Midbrain (tissue), 1 donor: Measurements from ENCODE around the gene SV2C.
"Not testable (repeated sequence)": the region's sequence is repeated elsewhere in the genome, so short reads cannot be mapped to it uniquely, and the experiment has no call there.

Source experiments
- DNase-seq: peaks from one replicate; lab custom pipeline; 2025; lab: John Stamatoyannopoulos, UW

SV2C gene, protein sequence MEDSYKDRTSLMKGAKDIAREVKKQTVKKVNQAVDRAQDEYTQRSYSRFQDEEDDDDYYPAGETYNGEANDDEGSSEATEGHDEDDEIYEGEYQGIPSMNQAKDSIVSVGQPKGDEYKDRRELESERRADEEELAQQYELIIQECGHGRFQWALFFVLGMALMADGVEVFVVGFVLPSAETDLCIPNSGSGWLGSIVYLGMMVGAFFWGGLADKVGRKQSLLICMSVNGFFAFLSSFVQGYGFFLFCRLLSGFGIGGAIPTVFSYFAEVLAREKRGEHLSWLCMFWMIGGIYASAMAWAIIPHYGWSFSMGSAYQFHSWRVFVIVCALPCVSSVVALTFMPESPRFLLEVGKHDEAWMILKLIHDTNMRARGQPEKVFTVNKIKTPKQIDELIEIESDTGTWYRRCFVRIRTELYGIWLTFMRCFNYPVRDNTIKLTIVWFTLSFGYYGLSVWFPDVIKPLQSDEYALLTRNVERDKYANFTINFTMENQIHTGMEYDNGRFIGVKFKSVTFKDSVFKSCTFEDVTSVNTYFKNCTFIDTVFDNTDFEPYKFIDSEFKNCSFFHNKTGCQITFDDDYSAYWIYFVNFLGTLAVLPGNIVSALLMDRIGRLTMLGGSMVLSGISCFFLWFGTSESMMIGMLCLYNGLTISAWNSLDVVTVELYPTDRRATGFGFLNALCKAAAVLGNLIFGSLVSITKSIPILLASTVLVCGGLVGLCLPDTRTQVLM

DNA sequence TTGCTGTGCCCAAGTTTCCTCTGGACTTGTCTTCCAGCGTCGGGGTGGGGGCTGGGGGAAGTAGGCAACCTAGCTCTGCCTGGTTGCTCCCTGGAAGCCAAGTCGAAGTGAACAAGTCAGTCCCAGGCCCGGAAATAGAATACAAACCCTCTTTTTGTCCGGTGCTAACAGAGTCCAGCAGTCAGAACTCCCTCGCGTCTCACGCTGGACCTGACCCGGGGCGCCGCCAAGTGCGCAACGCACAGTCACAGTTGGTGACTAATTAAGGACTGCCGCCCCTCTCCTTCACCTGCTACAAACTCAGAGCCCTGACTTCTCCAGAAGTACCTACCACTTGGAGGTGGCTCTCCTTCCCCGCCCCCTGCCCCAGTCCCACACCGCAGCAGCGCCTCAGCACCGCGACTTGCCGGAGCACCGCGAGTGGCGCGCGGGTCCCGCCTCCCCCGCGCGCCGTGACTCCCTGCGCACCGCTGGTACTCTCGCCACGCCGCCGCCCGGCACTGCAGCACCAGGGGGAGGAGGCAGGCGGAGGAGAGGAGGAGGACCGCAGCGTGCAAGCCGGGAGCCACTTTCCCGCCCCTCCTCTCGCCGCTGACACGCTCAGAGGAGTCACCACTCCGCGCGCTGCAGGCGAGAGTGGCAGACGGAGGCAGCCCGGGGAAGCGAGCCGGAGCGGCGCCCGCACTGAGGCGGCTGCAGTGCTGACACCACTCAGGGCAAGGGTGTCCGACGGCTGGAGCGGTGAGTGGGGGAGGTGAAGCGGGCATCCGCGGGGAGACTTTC lies at the start of gene SV2C:
Gene SV2C (plus strand): TSS at position 612 of the 783 bp plus-strand sequence. CDS start 48,368 bp downstream, outside the sequence.
- DNase-seq: no peak

DNA sequence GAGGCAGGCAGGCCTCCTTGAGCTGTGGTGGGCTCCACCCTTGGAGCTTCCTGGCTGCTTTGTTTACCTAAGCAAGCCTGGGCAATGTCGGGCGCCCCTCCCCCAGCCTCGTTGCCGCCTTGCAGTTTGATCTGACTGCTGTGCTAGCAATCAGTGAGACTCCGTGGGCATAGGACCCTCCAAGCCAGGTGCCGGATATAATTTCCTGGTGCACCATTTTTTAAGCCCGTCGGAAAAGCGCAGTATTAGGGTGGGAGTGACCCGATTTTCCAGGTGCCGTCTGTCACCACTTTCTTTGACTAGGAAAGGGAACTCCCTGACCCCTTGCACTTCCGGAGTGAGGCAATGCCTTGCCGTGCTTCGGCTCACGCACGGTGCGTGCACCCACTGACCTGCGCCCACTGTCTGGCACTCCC lies 45.4 kb upstream of the SV2C start:
- DNase-seq: not testable (repeated sequence)

DNA sequence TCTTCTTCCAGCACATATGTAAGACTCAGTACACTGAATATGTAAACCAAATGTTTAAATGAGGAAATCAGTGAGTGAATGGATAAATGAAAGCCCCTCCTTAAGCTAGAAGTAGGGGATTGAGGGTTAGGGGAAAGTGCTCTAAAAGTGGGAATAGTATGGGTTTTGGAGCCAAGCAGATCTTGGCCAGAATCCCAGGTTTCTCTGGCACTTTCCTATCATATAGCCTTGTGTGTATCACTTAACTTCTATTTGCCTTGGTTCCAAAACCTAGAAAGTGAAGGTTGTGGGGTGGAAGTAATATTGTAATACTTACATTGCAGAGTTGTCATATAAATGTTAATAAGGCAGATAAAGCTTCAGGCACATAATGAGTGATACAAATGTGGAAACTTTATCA lies 45.0 kb upstream of the SV2C start:
- DNase-seq: no peak

DNA sequence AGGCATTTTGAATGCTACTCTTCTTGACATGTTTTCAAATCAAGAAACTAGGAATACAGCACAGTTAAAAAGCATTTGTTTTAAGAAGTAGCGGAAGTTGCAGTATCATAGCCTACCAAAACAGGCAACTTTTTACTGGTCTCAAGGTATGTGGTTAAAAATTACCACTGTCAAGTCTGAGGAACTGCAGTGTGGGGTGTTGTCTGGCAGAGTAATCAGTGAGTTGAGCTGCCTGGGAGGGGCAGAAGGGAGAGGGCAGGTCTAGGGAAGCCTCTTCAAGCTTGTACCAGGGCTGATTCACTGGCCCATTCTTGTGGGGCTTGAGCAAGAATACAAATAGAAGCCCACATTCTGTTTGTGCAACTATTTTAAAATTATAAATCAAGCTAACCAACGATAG lies 42.4 kb upstream of the SV2C start:
- DNase-seq: no peak

DNA sequence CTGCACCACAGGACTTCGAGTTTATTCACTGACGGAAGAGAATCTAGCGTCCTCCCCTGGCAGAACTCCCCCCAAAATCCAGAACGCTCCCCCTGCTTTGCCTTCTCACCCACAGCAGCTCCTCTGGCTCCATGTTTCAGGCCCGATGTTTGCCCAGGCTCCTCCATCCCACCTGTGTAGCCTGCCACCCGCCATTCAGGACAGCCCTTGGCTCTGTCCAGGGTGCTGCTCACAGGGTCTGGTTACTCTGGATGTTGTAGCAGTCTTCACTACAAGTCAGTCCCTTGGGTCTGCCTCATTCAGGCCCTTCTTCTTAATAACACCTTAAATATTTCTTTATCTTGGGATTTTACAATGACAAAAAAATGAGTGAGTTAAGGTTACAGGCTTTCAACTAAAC lies 41.3 kb upstream of the SV2C start:
- no peak for DNase-seq

DNA sequence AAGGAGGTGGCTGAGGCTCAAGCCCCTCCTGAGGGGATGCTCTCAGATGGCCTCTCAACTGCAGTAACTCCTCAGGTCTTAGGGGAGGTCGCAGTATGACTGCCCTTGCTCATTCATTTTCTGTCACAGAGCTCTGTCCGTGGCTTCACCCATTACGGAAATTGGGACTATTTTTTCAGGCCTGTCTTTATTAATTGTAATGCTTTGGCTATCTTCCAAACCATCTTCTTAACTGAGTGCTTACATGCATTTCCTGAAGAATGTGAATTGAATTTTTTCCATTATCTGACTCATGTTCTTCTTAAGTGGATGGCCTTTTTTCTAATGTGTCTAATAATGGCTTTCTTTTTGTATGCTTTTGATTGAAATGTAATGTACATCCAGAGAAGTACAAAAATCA lies 36.4 kb upstream of the SV2C start:
- no peak for DNase-seq

DNA sequence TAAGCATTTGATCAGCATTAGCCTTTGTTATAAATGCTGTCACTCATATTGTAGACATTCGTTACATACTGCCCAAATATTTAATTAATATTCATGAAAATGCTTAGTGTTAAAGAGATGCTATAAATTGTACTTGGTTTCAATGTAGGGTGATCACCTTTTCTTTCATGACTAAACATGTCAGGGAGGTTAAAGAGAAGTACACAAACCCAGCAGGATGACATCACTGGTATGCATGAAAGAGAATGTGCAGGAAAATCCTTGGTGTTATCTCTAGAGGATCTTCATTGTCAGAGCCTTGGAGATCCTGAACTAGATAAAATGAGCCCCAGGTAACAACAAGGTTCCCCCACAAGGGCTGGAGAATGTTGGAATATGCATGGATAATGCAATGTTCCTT lies 33.0 kb upstream of the SV2C start:
- DNase-seq: no peak

DNA sequence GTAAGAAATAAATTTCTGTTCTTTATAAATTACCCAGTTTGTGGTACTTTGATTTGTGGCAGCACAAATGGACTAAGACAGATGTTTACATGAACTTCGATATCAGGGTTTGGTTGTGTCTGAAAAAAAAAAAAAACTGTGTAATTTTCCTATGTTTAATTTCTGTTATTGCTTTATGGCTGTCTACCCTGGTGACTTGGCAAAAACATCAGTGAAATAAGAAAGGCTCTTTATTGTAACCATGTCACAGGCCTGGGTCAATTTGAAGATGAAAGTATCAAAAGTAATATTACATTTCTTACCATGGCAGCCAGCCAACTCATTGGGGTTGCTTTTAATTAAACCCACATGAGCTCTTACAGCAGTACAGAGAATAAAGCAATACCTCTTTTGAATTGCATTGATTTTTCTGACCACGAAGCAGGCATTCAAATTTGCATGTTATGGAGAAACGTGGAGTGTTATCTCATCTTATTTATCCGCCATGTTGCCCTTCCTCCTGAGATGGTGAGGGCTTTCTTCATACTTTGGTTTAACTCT lies 20.6 kb upstream of the SV2C start:
- no peak for DNase-seq

DNA sequence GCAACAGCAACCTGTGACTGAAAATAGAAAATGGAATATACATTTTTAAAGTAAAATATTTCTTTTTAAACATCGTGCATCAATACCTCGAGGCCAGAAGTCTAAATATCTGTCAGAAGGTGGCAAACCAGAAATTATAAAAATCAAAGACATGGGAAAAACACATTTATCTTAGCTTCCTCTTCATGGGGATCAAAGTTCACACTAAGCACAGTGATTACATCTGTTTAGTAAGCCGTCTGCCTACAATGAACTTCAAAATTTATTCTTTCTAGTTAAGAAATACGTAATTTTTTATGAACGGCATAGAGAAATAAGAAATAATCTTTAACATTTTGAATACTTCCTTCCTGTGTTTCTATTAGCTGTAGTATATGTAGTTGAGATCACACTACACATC lies 17.9 kb upstream of the SV2C start:
- no peak for DNase-seq

DNA sequence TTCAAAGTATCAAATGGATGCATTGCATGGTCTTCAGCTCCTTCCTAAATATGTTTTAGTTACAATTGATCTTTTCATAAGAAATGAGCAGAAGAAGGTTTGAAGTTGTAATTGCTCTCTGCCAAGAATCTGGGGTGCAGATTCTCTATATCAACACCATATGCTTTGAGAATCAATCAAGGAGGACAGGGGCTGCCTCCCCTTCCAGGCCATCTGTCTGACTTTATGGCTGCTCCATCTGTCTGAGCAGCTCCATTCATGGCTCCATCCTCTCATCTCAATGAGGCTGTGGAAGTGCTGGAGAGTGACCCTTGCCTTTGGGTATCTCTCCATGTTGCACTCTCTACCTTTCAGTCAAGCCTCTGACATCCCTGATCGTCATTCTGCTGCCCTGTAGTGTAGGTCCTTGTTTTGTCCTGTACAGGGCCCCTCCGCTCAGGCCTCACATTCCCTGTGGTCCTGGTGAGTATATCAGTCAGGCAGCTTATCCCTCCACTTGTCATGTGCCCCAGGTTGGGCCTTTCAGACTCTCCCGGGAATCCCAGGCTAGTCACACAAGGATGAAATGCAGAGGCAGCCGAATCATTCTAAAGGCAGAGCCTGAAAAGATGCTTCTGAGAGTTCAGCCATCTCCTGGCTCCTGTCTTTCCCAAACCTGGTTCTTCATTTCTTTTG lies 14.0 kb upstream of the SV2C start:
- no peak for DNase-seq

DNA sequence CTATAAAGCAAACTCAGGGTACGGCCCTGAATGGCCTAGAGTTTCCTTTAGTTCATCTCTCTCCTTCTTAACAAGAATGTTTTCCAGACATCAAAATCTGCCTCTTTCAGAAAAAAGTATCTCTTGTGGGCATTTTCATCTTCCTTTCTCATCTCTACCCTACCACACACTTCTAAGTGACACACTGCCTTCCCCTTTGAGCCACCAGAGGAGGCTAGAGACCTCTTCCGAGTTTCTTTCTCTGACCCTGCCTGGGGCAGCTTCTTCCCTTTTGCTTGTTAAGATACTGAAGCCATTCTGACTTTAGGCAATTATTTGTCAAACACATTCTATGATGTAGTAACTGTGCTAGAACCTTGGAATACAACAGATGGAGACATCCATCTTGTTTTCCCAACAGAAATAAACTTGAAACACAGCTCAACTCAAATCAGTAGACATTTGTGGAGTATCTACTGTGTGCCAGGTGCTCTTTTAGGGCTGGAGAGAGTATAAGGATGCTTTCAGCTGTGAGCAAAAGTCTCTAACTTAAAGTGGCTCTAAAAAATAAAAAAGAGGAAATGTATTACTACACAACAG lies 8.6 kb upstream of the SV2C start:
- DNase-seq: no peak

DNA sequence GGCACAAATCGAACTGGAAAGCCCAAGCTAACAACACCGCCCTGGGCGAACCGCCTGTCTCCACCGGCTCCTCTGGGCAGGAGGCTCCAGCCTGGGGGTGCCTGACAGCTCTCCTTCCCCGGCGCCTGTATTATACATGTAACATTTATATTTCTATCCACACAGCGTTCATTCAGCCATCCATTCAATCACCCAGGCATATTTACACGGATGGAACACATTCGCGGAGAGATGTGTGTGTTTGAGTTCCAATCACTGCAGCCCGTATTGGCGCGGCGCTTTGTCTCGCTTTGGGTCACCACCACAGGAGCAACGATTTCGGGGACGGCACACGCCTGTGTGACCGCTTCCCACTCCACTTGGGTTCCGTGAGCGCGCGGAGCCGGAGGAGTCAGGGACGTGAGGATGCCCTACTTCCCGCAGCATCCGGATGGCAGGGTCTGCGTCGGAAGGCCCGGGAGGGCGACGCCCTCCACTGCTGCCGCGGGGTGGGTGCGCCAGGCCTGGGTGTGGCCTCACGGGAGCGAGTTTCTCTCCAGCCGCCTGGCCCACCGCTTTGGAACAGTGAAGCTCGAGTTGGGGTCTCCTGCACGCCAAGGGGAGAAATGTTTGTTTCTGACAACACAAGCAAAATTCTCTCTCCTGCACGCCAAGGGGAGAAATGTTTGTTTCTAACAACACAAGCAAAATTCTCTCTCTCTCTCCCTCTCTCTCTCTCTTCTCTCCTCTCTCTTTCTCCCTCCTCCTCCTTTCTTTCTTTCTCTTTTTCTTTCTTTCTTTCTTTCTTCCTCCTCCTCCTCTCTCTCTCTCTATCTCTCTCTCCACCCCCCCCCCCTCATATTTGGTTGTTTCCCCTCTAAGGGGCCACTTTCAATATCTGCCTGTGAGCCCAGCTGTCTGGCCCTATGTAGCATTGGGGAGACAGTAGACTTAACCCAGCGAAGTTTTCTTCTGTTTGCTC lies 1.1 kb upstream of the SV2C start:
- DNase-seq: no peak

DNA sequence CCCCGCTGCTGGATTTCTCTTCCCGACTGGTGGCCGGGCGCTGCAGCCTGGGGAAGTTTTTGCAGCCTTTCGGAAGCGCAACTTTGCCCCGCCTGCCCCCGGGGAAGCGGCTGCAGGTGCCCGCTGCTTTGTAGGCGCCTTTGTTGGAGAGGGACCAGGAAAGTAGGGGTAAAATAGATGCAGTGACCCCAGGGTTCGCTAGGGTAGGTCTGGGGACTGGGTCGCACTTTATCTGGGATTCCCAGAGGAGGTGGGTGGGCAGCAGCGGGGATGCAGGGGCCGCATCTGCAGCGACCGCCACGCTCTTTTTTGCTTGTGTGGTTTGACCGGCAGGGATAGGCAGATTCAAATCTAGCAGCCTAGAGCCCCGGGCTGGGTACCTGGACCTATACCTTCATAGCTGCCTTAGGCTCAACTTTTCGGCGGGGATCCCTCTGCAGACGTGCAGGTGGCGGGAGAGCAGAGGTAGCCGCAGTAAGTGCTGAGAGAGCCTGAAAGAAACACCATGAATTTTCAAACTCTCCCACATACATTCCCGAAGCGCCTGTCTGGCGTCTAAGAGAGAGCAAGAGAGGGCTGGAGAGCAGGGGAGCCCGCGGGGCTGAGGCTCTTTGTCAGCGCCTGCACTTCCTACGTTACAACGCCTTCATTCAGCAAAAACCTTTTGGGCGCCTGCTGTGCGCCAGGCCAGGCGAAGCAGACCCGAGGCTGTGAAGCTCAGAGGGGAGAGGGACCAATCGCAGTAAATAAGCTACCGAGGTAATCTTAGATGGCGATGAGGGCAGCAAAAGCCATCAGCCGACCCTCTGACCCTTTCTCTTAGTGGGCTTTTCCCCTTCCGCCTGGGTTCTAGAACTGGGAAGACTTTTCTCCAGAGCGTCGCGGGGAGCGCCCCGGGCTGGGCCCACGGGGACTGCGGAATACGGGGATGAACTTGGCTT lies 642 bp downstream of the SV2C start:
- no peak for DNase-seq

DNA sequence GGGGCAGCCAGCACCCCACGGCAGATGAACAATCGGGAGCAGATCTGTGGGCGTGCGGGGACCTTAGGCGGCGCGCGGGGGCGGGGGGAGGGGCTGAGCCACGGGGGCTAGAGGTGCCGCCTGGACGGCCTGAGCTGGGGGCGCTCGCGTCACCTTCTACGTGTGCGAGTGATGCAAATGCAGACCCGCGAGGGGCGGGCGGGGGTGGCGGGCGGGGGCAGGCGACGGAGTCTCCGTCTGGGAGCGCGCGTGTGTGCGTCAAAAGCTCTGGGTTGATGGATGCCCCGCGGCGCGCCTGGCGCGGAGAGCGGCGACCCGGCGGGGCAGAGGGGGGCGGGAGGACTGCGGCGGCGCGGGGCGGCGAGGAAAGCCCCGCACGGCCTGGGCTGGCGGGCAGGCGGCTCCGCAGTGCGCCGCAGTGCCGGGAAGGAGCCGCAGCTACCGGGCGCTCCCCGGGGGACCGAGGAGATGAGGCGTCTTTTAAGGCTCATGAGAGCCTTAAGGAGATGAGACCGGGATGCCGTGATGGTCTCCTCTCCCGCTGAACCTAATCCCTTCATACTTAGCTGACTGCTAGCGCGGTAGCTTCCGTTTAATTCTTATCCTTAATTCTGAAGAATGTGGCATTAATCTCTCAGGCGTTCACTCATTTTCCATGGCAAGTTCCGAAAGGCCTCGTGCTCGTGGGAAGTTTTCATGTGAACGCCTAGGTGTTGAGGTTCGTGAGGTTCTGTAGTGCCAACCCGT lies 1.5 kb downstream of the SV2C start:
- DNase-seq: no peak

DNA sequence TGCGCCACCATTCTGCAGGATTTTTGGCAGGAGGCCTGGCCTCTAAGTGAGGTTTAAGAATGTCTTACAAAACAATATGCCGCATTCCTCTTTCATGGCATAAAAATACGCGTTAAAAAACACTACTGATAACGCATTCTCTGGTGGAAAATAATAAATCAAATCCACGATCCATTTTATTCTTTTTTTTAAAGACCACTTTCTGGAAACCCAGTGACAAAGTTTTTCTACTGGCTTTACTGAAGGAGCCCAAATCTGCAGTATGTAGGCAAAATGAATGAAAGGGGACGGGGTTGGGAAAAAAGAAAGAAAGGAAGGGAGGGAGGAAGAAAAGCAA lies 2.0 kb downstream of the SV2C start:
- DNase-seq: no peak

DNA sequence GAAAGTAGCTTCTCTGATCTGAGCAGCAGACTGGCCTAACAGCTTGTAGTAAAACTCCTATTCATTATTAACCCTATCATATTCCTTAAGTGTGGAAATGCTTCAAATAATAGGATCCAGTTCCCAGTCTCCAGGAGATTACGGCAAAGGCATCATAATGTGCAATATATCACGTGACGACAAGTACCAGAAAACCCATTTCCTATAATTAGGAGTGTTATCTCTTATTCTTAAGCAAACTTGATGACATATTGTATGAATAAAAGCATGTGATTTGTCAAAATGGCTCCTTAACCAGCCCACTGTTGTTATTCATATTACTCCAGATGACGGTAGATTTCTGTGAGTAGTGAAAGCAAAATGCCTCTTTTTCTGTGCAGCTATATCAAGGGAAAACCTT lies 2.9 kb downstream of the SV2C start:
- DNase-seq: no peak

DNA sequence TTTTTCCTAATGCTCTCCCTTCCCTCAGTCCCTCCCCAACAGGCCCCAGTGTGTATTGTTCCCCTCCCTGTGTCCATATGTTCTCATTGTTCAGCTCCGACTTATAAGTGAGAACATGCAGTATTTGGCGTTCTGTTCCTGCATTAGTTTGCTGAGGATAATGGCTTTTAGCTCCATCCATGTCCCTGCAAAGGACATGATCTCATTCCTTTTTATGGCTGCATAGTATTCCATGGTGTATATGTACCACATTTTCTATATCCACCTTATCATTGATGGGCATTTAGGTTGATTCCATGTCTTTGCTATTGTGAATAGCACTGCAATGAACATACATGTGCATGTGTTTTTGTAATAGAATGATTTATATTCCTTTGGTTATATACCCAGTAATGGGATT lies 6.0 kb downstream of the SV2C start:
- not testable (repeated sequence) for DNase-seq

DNA sequence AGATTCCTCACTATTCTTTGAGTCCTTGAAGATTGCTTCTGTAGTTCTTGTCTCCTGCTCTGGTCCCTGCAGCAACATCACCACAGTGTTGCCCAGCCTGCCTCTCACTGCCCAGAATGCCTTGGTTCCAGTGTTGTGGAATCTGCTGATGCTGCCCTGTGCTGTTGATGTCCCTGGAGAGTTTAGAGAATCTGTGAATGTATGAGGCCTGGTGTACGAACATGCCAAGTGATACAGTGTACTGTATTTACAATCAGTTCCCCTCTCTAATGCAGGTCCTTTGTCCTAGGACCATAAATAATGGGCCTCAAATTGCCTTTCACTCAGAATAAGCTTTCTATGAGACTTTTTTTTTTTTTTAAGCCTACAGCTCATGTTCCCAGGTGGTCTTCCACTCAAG lies 8.2 kb downstream of the SV2C start:
- DNase-seq: no peak

DNA sequence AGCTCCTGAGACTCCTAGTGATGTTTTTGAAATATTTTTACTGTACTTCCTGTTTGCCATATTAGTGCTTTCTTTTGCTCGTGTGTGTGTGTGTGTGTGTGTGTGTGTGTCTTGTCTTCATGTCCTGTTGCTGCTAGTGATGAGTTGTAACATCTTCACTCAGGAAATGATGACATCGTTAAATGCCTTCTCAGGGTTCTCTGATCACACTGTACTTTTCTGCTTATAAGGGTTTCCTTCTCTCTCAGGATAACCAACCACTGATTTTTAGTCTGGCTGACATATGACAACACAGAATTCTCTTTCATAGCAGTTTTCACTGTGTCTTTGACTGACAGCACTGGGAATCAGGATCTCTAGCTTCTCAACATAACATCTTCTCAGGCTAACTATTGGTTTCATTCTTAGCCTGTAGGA lies 16.1 kb downstream of the SV2C start:
- DNase-seq: no peak
